ENCODE data around the gene MRS2. TPM values are rescaled to one million over a fixed set of nuclear protein-coding genes. Genes with fewer than 3 reads are reported as not detected.

Gene MRS2
- total RNA-seq, 4 donors from 2014 or later, result 3.8 to 31.9 (median 16.5) TPM

- Histone ChIP-seq H3K4me3 (no peak overlapping the region), H3K4me1 (no peaks in the 10 kb centered on the region), H3K9me3 (no peaks in the 10 kb centered on the region), H3K27ac (no peak overlapping the region), H3K27me3 (no peaks in the 10 kb centered on the region), H3K36me3 (no peaks in the 10 kb centered on the region)
- intact Hi-C loops (cut with DNase I; ENCODE audit: low total_unique reads), result no loop called here
- DNase-seq, result no peak
- no peak for TF ChIP-seq POLR2A (IDR thresholded peaks at IDR 0.05)
- TF ChIP-seq, protein P1, sequence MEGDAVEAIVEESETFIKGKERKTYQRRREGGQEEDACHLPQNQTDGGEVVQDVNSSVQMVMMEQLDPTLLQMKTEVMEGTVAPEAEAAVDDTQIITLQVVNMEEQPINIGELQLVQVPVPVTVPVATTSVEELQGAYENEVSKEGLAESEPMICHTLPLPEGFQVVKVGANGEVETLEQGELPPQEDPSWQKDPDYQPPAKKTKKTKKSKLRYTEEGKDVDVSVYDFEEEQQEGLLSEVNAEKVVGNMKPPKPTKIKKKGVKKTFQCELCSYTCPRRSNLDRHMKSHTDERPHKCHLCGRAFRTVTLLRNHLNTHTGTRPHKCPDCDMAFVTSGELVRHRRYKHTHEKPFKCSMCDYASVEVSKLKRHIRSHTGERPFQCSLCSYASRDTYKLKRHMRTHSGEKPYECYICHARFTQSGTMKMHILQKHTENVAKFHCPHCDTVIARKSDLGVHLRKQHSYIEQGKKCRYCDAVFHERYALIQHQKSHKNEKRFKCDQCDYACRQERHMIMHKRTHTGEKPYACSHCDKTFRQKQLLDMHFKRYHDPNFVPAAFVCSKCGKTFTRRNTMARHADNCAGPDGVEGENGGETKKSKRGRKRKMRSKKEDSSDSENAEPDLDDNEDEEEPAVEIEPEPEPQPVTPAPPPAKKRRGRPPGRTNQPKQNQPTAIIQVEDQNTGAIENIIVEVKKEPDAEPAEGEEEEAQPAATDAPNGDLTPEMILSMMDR (IDR thresholded peaks at IDR 0.05), result no peak
Observed at GRCh38 chr6:24436979-24437378, 34.2 kb downstream of the MRS2 start.

DNA sequence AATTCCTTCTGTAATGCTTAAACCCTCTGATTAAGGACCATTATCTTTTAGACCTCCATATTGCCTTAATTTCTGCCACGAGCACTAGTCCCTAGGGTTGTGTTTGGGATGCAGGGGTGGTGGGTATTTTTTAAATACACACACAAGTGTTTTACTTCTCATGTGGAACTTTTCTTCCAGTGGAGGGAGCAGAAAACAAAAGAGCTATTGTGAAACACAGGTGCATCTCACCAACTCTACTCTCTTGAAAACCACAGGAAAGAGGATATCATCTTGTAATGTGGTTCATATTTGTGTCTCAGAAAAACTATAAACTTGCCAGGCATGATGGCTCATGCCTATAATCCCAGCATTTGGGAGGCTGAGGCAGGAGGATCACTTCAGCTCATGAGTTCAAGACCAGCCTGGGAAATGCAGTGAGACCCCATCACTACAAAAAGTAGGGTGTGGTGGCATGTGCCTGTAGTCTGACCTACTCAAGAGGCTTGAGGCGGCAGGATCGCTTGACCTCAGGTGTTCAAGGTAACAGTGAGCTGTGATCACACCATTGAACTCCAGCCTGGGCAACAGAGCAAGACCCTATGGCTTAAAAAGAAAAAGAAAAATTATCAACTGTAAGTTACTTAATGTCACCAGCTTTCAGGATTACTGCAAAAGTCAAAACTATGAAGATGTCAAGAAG is 37.3 kb downstream of the MRS2 start:
- no peaks in the 10 kb centered on the region for H3K36me3 ChIP-seq
- intact Hi-C loops (cut with DNase I; ENCODE audit: low total_unique reads), result no loop called here
- H3K4me3 ChIP-seq, result no peak overlapping the region
- H3K4me1 ChIP-seq, result no peaks in the 10 kb centered on the region
- H3K9me3 ChIP-seq, result no peaks in the 10 kb centered on the region
- no peak for DNase-seq
- no peaks in the 10 kb centered on the region for H3K27me3 ChIP-seq
- TF ChIP-seq POLR2A (IDR thresholded peaks at IDR 0.05), result no peak
- TF ChIP-seq, protein P1 (IDR thresholded peaks at IDR 0.05), result no peak
- no peak overlapping the region for H3K27ac ChIP-seq

- no peaks in the 10 kb centered on the region for H3K9me3 ChIP-seq
- no peaks in the 10 kb centered on the region for H3K4me1 ChIP-seq
- H3K4me3 ChIP-seq, result no peak overlapping the region
- TF ChIP-seq, protein P1 (IDR thresholded peaks at IDR 0.05), result no peak
- TF ChIP-seq POLR2A (IDR thresholded peaks at IDR 0.05), result no peak
- H3K36me3 ChIP-seq, result no peaks in the 10 kb centered on the region
- intact Hi-C loops (cut with DNase I; ENCODE audit: low total_unique reads), result no loop called here
- no peak overlapping the region for H3K27ac ChIP-seq
- no peak for DNase-seq
- H3K27me3 ChIP-seq, result no peaks in the 10 kb centered on the region
Observed at GRCh38 chr6:24440897-24441598, 38.3 kb downstream of the MRS2 start.

- no peaks in the 10 kb centered on the region for H3K27me3 ChIP-seq
- no peak overlapping the region for H3K27ac ChIP-seq
- no peaks in the 10 kb centered on the region for H3K4me1 ChIP-seq
- no peaks in the 10 kb centered on the region for H3K36me3 ChIP-seq
- intact Hi-C loops (cut with DNase I; ENCODE audit: low total_unique reads), result no loop called here
- TF ChIP-seq, protein P1 (IDR thresholded peaks at IDR 0.05), result no peak
- H3K4me3 ChIP-seq, result no peak overlapping the region
- DNase-seq, result no peak
- H3K9me3 ChIP-seq, result no peaks in the 10 kb centered on the region
Observed at GRCh38 chr6:24441599-24441904, 38.8 kb downstream of the MRS2 start.

- no peaks in the 10 kb centered on the region for H3K36me3 ChIP-seq
- no peaks in the 10 kb centered on the region for H3K27me3 ChIP-seq
- TF ChIP-seq POLR2A (IDR thresholded peaks at IDR 0.05), result no peak
- TF ChIP-seq, protein P1 (IDR thresholded peaks at IDR 0.05), result no peak
- H3K27ac ChIP-seq, result no peak overlapping the region
- H3K9me3 ChIP-seq, result no peaks in the 10 kb centered on the region
- no peaks in the 10 kb centered on the region for H3K4me1 ChIP-seq
- intact Hi-C loops (cut with DNase I; ENCODE audit: low total_unique reads), result no loop called here
- H3K4me3 ChIP-seq, result no peak overlapping the region
- no peak for DNase-seq
Observed at GRCh38 chr6:24444588-24444987, 41.9 kb downstream of the MRS2 start.

All from uterus (tissue), 4 donors.